HepG2 (cell line): ENCODE measurements around the gene COA7. TPM values are rescaled to one million over a fixed set of nuclear protein-coding genes. Genes with fewer than 3 reads are reported as not detected.

Experiments used
- ATAD3A ChIP-seq: sonication (generic); formaldehyde crosslinking; IDR thresholded peaks from 2 replicates; pipeline ENCODE4 v1.4.0; 2020; ENCODE audit warnings: missing genetic modification reagents
- CHD2 ChIP-seq: IDR thresholded peaks from 2 replicates; pipeline ENCODE4 v1.6.1; 2011; ENCODE audit warnings: low read depth, low read length, improper control_type of control experiment
- GMEB1 ChIP-seq: sonication (generic); formaldehyde crosslinking; IDR thresholded peaks from 2 replicates; pipeline ENCODE4 v1.5.1; 2020; ENCODE audit warnings: missing genetic modification reagents, mild to moderate bottlenecking, borderline replicate concordance
- MTF2 ChIP-seq: sonication (generic); formaldehyde crosslinking; IDR thresholded peaks from 2 replicates; pipeline ENCODE4 v1.5.0; 2020; ENCODE audit warnings: missing genetic modification reagents, borderline replicate concordance
- NFE2L1 ChIP-seq: sonication (generic); formaldehyde crosslinking; IDR thresholded peaks from 2 replicates; pipeline ENCODE4 v1.4.0; 2020; ENCODE audit warnings: missing genetic modification reagents, mild to moderate bottlenecking, borderline replicate concordance
- SNAI1 ChIP-seq: sonication (generic); formaldehyde crosslinking; IDR thresholded peaks from 2 replicates; pipeline ENCODE4 v1.5.0; 2020; ENCODE audit warnings: mild to moderate bottlenecking, missing genetic modification reagents, borderline replicate concordance
- SOX6 ChIP-seq, 2 experiments: fragments of 450-650 bp in 1 of 2; sonication (generic) in 1 of 2; formaldehyde crosslinking in 1 of 2; IDR thresholded peaks; 2 replicates each; pipeline versions ENCODE4 v1.4.0 to v1.6.1; 2017 to 2020; ENCODE audit warnings: antibody characterized with exemption in 1 of 2, mild to moderate bottlenecking in 1 of 2, missing genetic modification reagents in 1 of 2
- ZBTB40 ChIP-seq, 2 experiments: fragments of 450-650 bp in 1 of 2; sonication (generic) in 1 of 2; formaldehyde crosslinking in 1 of 2; IDR thresholded peaks; 2 replicates each; pipeline versions ENCODE4 v1.6.1 to v1.8.0; 2016 to 2022; ENCODE audit warnings: antibody characterized with exemption in 1 of 2, mild to moderate bottlenecking in 1 of 2, missing genetic modification reagents in 1 of 2
- ZFP90 ChIP-seq: sonication (generic); formaldehyde crosslinking; IDR thresholded peaks from 2 replicates; pipeline ENCODE4 v1.8.0; 2022; ENCODE audit warnings: missing genetic modification reagents, mild to moderate bottlenecking, inconsistent platforms, borderline replicate concordance
- ZGPAT ChIP-seq: IDR thresholded peaks from 2 replicates; pipeline ENCODE4 v1.6.1; 2016; ENCODE audit warnings: mild to moderate bottlenecking
- ZNF446 ChIP-seq: sonication (generic); formaldehyde crosslinking; IDR thresholded peaks from 2 replicates; pipeline ENCODE4 v1.5.0; 2020; ENCODE audit warnings: mild to moderate bottlenecking, missing genetic modification reagents
- polyA plus RNA-seq, 8 experiments: library from polyadenylated mRNA; depleted of rRNA in 3 of 8; stranded (reverse) in 7 of 8; unstranded in 1 of 8; fragments of >200 nt; fragmentation: Illumina TruSeq in 4 of 8; extraction: Trizol in 4 of 8; gene quantifications; 2 replicates each; pipeline versions ENCODE4 v1.2.1 to v1.2.3, GENCODE V29; 2011 to 2016; ENCODE audit warnings: low read depth in 4 of 8, missing spikeins in 1 of 8, mixed read lengths in 1 of 8; ENCODE audit not compliant: insufficient read depth in 1 of 8
- total RNA-seq, 5 experiments: library from RNA; depleted of rRNA; stranded (reverse); fragments of >200 nt; fragmentation: Illumina TruSeq; extraction: Trizol; gene quantifications; 2 replicates each; pipeline ENCODE4 v1.2.3, GENCODE V29; 2016; ENCODE audit warnings: low read depth in 1 of 5

The COA7 gene
- total and polyA plus RNA-seq, 2 of the 13 experiments (the other 11 are each of a cell fraction or from before 2014, with no cell fraction given) = 12.3 to 30.4 TPM

- TF ChIP-seq GMEB1 (CRISPR knock-in tag) (peak; percentile 82), MTF2 (CRISPR knock-in tag) (peak; percentile 85; the same call in 1 of the 2 replicates), CHD2 (0 out of 2 replicates have a peak, but pooled peaks have one; percentile 28), NFE2L1 (CRISPR knock-in tag) (no peak), SOX6 (IDR thresholded peaks at IDR 0.05) (no peak), SOX6 (CRISPR knock-in tag; IDR thresholded peaks at IDR 0.05) (peak; percentile 80), SNAI1 (CRISPR knock-in tag) (peak; percentile 69; the same call in 1 of the 2 replicates), ATAD3A (CRISPR knock-in tag) (no peak), ZBTB40 (IDR thresholded peaks at IDR 0.05) (no peak), ZBTB40 (CRISPR knock-in tag; IDR thresholded peaks at IDR 0.05) (peak; percentile 92), ZNF446 (CRISPR knock-in tag) (peak; percentile 85; the same call in 1 of the 2 replicates), ZGPAT (CRISPR knock-in tag) (peak; percentile 88; the same call in 1 of the 2 replicates), ZFP90 (peak; percentile 91)
Observed at GRCh38 chr1:52702886-52703787, 5.0 kb upstream of the COA7 start (continued).
